Measurements from ENCODE around the gene NT5C3A.

- TF ChIP-seq CTCF (IDR thresholded peaks at IDR 0.05) = no peak
- no peak for TF ChIP-seq POLR2A (IDR thresholded peaks at IDR 0.05)
These were observed 23.9 kb downstream of the NT5C3A start for GRCh38 chr7:33038639-33039038.

Data from testis (tissue), 2 donors.